Right atrium auricular region (tissue), 2 donors: ENCODE measurements around the gene LINC01488. TPM values are rescaled to one million over a fixed set of nuclear protein-coding genes. Genes with fewer than 3 reads are reported as not detected.

Source experiments
- DNase-seq: peaks from one replicate; pipeline ENCODE4 v3.0.0-alpha.2; 2019; ENCODE audit warnings: low spot score
- H3K27ac ChIP-seq, 2 donors: fragments of 200-600 bp; sonication (generic); 1 replicate in 1 of 2; 2 replicates in 1 of 2; pipeline ENCODE4 v1.5.1; 2016 to 2019
- H3K27me3 ChIP-seq, 2 donors: fragments of 200-600 bp; sonication (generic); one replicate each; pipeline versions ENCODE4 v1.5.1 to v1.6.0; 2017 to 2019
- H3K36me3 ChIP-seq: fragments of 200-600 bp; sonication (generic); one replicate; pipeline ENCODE4 v1.5.1; 2016
- H3K4me1 ChIP-seq, 2 donors: fragments of 200-600 bp; sonication (generic); one replicate each; pipeline versions ENCODE4 v1.5.1 to v1.6.0; 2017 to 2019
- H3K4me3 ChIP-seq, 2 donors: fragments of 200-600 bp; sonication (generic); 1 replicate in 1 of 2; 2 replicates in 1 of 2; pipeline ENCODE4 v1.5.1; 2017 to 2019; ENCODE audit warnings: mild to moderate bottlenecking in 1 of 2, moderate library complexity in 1 of 2
- H3K9me3 ChIP-seq, 2 donors: fragments of 200-600 bp; sonication (generic); one replicate each; pipeline ENCODE4 v1.5.1; 2019
- CTCF ChIP-seq, 2 donors: fragments of 200-600 bp; sonication (generic); IDR thresholded peaks; one replicate each; pipeline ENCODE4 v1.5.1; 2019; ENCODE audit warnings: antibody characterized with exemption in 2 of 2
- total RNA-seq, 2 donors: library from RNA; depleted of rRNA; stranded (reverse); fragments of >200 nt; gene quantifications; one replicate each; pipeline ENCODE4 v1.1.0, GENCODE V29; 2016

LINC01488 gene
- total RNA-seq, 2 donors from 2014 or later, result not detected

DNA sequence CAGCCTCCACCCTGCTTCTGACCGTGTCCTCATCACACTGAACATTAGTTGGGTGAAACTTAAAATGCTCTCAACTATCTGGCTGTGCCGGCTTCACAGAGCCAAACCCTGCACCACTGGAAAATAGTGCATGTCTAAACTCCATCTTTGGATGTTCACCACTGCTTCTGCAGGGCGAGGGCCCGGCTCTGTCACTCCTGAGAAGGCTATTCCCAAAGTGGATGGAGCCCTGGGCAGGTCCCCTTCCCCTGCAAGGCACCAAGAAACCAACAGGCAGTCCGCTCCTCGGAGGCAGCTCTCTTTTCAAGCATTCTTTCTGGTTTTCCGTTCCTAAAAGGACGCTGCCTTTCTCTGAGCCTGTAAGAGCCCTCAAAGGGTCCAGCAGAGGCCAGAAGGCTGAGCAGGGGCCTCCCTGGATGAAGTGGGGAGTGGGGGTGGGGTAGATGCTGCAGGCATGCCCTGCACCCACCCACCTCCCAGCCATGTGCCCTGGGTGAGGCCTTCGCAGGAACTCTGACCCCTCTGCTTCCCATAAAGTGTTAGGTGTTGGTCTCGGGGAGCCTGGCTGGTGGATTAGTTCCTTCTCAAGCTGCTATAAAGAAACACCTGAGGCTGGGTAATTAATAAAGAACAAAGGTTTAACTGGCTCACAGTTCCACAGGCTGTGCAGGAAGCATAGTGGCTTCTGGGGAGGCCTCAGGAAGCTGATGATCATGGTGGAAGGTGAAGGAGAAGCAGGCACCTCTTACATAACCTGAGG, 23.3 kb downstream of the LINC01488 start:
- Histone ChIP-seq H3K4me1 (no peaks in the 10 kb centered on the region), H3K27ac (no peak overlapping the region), H3K27me3 (no peaks in the 10 kb centered on the region), H3K36me3 (no peaks in the 10 kb centered on the region), H3K4me3 (no peak overlapping the region), H3K9me3 (peaks cover 0 to 6% of the 10 kb centered on the region in 2 donors)
- TF ChIP-seq CTCF (IDR thresholded peaks at IDR 0.05), result no peak
- no peak for DNase-seq

- no peak for DNase-seq
Observed at GRCh38 chr11:69508974-69509373, 27.5 kb downstream of the LINC01488 start.

DNA sequence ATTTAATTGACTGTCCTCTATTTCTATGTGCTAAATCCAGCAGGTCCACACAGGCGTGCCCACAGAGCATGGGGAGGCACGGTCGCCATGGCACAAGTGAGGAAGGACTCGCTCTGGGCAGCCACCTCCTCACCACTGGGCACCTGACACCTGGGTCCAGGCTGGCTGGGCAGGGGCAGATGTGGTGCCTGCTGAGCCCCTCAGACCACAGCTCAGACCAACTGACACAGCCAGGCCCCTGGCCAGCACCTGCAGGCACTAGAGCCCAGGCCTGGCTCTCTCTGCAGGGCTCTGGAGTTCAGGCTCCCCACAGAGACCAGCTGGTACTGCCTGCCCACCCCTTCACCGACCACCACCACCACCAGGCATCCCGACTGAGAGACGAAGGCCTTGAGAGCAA, 27.9 kb downstream of the LINC01488 start:
- no peak overlapping the region for H3K27ac ChIP-seq
- DNase-seq, result no peak
- peaks cover 0 to 6% of the 10 kb centered on the region in 2 donors for H3K9me3 ChIP-seq
- no peaks in the 10 kb centered on the region for H3K27me3 ChIP-seq
- H3K36me3 ChIP-seq, result no peaks in the 10 kb centered on the region
- no peaks in the 10 kb centered on the region for H3K4me1 ChIP-seq
- H3K4me3 ChIP-seq, result no peak overlapping the region
- TF ChIP-seq CTCF (IDR thresholded peaks at IDR 0.05), result no peak

More at GRCh38 chr11:69508974-69509373, 27.5 kb downstream of the LINC01488 start:
- H3K36me3 ChIP-seq, result no peaks in the 10 kb centered on the region
- no peak overlapping the region for H3K27ac ChIP-seq
- no peaks in the 10 kb centered on the region for H3K27me3 ChIP-seq
- TF ChIP-seq CTCF (IDR thresholded peaks at IDR 0.05), result no peak
- H3K9me3 ChIP-seq, result peaks cover 0 to 6% of the 10 kb centered on the region in 2 donors
- no peaks in the 10 kb centered on the region for H3K4me1 ChIP-seq
- H3K4me3 ChIP-seq, result no peak overlapping the region

GRCh38 chr11:69509846-69510390, 28.5 kb downstream of the LINC01488 start:
- no peaks in the 10 kb centered on the region for H3K27me3 ChIP-seq
- H3K27ac ChIP-seq, result no peak overlapping the region
- H3K4me3 ChIP-seq, result no peak overlapping the region
- TF ChIP-seq CTCF (IDR thresholded peaks at IDR 0.05), result no peak
- peaks cover 0 to 6% of the 10 kb centered on the region in 2 donors for H3K9me3 ChIP-seq
- no peaks in the 10 kb centered on the region for H3K4me1 ChIP-seq
- DNase-seq, result no peak
- H3K36me3 ChIP-seq, result no peaks in the 10 kb centered on the region

DNA sequence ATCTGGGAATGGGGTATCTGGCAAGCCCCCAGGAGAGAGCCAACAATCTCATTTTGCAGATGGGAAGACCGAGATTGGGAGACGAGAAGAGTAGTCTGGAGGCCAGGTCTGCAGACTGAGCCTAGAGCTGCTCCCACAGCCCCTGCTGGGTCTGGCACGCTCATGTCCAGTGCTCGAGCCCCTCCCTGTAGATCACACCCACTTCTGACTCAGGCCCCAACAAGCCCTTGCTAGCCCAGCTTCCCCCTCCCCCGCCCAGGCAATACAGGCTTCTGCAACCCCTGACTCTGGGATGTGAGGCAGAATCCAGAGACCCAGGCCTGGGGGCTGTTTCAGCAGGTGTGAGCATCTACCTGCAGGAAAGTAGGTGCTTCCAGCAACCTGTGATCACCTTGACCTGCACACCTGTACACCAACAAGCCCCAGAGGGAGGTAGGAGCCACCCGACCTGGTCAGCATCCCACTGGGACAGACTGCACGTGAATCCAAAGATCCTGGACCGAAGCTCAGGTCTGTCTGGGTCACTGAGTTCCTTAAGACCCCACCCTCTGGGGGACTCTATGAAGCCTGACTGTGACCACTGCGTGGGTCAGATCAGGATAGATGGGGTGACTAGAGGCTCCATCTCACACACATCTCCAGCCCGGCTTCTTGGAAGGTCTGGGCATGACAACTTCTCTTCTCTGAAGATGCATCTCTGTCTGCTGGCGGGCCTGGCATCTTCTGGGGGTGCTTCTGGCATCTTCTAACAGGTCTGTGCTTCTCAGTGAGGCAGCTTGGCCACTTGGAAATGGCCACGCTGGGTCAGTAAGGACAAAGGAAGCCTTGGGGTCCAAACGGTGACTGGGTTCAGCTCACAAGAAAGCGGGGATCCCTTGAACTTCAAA, 29.3 kb downstream of the LINC01488 start:
- TF ChIP-seq CTCF (IDR thresholded peaks at IDR 0.05), result no peak
- H3K4me1 ChIP-seq, result no peaks in the 10 kb centered on the region
- H3K4me3 ChIP-seq, result no peak overlapping the region
- H3K36me3 ChIP-seq, result no peaks in the 10 kb centered on the region
- H3K27ac ChIP-seq, result no peak overlapping the region
- no peak for DNase-seq
- H3K9me3 ChIP-seq, result peaks cover 0 to 6% of the 10 kb centered on the region in 2 donors
- no peaks in the 10 kb centered on the region for H3K27me3 ChIP-seq
